Endometrial microvascular endothelial cells (primary cell): ENCODE data around the gene LAMC3. TPM values are rescaled to one million over a fixed set of nuclear protein-coding genes. Genes with fewer than 3 reads are reported as not detected.
"Not testable (repeated sequence)": the region's sequence is repeated elsewhere in the genome, so short reads cannot be mapped to it uniquely, and the experiment has no call there.

ENCODE experiments used
- in situ Hi-C: cut with HindIII; loops from 2 replicates; pipeline ENCODE4 v1.10.0; 2017; ENCODE audit warnings: low sequenced_read_pairs, low pct_unique_long_range_greater_than_20kb; ENCODE audit errors: inconsistent ontology term
- total RNA-seq: library from RNA; depleted of rRNA; stranded (reverse); fragments of >200 nt; gene quantifications from one replicate; pipeline ENCODE4 v1.2.3, GENCODE V29; 2015; ENCODE audit errors: inconsistent ontology term

Gene LAMC3
- total RNA-seq, 1 donor from 2014 or later: not detected

DNA sequence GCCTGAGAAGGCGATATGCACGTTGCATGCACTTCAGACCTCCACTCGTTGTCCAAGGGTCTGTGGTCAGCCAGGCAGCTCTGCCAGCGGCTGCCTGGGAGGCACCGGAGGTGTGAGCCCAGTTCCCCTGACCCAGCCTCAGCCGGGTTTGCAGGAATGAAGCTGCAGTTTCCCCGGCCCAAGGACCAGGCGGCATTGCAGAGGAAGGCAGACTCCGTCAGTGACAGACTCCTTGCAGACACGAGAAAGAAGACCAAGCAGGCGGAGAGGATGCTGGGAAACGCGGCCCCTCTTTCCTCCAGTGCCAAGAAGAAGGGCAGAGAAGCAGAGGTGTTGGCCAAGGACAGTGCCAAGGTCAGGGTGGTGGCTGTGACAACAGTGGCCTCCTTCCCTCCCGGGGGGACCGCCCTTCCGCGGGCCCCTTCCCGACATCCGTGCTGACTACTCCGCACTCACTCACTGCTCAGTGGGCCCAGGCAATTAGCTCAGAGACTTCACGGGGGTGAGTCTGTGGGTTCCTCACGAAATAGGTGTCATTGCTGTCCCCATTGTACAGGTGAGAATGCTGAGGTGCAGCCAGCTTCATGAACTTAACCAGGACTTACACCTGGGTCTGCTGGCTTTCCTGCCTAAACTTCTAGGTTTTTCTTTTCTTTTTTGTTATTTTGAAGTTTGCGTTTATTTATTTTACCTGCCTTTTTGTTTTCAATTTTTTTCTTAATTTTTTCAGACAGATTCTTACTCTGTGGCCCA, 76.6 kb downstream of the LAMC3 start:
- in situ Hi-C loops: no loop called here

- in situ Hi-C loops: no loop called here
Observed at GRCh38 chr9:131087354-131087893, 78.5 kb downstream of the LAMC3 start.

DNA sequence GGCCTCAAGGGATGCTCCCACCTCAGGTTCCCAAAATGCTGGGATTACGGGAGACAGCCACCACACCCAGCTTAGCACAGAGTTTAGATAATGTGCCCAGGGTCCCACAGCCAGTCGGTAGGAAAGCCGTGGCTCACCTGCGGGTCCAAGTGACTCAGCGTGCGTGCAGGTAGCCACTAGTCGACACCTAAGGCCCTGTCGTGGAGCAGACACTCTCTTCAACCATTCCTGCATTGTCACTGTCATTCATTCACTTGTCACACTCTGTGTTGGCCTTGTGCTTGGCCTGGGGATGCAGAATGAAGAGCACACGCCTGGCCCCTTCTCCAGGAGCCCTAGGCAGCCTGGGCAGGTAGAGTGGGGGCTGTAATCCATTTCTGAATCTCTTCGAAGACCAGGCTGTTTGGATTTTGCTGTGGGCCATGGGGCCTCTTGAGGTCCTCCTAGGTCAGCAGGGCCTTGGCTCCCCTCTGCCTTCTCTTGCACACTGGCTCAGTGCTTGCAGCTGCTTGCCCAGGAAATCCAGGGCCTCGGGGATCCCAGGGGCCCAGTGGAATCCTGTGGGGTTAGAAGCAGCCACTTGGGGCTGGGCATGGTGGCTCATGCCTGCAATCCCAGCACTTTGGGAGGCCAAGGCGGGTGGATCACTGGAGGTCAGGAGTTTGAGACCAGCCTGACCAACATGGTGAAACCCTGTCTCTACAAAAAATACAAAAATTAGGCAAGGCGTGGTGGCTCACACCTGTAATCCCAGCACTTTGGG, 81.2 kb downstream of the LAMC3 start:
- in situ Hi-C loops: no loop called here

DNA sequence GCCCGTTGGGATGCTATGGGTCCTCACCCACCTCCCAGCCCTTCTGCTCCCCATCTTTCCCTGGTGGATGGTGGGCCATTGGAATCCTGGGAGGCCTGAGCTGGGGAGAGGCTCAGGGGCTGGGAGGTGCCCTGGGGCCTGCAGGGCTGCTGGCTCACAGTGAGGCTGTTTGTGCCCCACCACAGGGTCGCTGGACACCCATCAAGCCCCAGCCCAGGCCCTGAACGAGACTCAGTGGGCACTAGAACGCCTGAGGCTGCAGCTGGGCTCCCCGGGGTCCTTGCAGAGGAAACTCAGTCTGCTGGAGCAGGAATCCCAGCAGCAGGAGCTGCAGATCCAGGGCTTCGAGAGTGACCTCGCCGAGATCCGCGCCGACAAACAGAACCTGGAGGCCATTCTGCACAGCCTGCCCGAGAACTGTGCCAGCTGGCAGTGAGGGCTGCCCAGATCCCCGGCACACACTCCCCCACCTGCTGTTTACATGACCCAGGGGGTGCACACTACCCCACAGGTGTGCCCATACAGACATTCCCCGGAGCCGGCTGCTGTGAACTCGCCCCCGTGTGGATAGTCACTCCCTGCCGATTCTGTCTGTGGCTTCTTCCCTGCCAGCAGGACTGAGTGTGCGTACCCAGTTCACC, 82.5 kb downstream of the LAMC3 start:
- in situ Hi-C loops: no loop called here

DNA sequence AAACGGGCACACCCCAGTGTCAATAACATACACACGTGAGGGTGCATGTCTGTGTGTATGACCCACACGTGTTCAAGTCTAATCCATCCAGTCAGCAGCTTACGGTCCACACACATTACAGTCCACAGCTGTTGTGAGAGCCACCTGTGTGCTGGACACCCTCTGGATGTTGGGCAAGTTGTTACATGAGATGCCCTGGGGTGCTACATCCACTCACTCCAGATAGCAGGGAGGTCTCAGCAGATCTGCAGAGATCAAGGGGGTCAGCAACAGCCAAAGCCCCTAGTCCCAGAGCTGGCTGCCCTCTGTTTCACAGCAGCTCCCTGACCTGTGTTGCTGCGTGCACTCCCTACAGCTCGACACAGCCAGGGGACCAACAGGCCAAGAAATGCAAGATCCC, 83.1 kb downstream of the LAMC3 start:
- in situ Hi-C loops: no loop called here

- in situ Hi-C loops: no loop called here
Observed at GRCh38 chr9:131092548-131093440, 83.8 kb downstream of the LAMC3 start.

DNA sequence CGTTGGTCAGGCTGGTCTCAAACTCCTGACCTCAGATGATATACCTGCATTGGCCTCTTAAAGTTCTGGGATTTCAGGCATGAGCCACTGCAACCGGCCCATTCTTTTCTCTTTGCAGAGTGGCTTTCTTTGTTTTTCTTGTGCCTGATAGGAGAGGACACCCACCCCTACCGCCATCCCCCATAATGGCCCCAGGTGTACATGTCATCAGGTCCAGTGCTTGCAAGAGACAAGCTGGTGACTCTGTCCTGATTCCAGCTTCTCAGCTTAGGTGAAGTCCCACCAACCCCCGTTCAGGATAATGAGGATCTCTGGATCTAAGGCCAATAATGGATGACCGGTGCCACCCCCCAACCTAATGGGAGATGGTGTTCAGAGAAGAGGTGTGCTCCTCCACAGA, 85.0 kb downstream of the LAMC3 start:
- in situ Hi-C loops: no loop called here

- in situ Hi-C loops: no loop called here
Observed at GRCh38 chr9:131094622-131095021, 85.6 kb downstream of the LAMC3 start.

DNA sequence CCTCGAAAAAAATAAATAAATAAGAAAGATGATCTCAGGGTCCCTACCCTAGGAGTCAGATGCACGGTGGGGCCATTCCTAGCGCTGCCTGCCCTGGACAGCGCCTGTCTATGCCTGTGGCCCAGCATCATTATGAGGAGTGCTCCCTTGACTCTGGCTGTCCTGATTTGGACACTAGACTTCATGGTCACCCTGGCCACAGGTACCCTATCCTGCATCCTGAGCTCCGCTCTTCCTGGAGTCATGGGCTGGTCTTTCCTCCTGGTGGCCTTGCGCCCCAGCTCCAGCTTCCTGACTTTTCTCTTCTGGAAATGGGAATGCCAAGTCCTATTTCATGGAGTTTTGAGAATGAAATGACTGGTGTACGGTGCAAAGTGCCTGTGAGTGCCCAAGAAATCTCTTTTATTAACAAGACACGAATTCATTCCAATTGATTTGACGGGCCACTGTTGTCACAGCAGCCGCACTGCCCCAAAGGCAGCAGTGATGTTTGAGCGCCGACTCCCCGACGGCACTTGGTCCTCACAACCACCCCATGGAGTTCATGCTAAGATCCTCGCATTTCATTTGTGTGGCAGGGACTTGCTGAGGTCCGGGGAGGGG, 86.8 kb downstream of the LAMC3 start:
- in situ Hi-C loops: no loop called here

DNA sequence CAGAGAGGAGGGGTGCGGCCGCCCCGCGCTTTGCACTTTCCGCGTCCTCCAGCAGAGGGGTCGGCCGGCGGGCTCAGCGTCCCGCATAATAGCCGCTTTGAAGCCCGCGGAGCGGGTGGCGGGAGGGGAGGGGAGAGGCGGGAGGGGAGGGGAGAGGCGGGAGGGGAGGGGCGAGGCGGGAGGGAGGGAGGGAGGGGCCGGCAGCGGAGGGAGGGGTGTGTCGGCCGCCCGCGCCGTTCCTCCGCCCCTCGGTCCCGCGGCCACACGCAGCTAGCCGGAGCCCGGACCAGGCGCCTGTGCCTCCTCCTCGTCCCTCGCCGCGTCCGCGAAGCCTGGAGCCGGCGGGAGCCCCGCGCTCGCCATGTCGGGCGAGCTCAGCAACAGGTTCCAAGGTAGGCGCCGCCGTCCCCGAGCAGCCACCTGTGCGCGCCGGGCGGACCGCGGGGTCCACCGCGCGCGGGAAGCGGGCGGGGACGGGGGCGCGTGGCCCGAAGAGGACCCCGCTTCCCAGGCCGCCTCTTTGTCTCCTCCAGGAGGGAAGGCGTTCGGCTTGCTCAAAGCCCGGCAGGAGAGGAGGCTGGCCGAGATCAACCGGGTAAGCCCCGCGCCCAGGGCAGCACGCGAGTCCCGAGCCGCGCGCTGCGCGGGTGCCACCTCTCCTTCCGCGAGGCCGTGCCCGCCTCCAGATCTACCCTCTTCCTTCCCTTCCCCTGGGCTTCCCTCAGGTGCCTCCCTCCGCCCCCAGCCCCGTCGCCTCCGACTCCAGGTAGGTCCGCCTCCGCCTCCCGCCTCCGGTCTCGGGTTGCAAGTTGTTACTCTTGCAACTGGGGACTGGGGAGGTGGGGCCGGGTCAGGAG, 87.5 kb downstream of the LAMC3 start, which contains the start of gene AIF1L:
TSS of gene AIF1L (plus strand) at position 263 of the 857 bp plus-strand sequence. CDS start at position 362, 99 bp downstream.
- in situ Hi-C loops: no loop called here

DNA sequence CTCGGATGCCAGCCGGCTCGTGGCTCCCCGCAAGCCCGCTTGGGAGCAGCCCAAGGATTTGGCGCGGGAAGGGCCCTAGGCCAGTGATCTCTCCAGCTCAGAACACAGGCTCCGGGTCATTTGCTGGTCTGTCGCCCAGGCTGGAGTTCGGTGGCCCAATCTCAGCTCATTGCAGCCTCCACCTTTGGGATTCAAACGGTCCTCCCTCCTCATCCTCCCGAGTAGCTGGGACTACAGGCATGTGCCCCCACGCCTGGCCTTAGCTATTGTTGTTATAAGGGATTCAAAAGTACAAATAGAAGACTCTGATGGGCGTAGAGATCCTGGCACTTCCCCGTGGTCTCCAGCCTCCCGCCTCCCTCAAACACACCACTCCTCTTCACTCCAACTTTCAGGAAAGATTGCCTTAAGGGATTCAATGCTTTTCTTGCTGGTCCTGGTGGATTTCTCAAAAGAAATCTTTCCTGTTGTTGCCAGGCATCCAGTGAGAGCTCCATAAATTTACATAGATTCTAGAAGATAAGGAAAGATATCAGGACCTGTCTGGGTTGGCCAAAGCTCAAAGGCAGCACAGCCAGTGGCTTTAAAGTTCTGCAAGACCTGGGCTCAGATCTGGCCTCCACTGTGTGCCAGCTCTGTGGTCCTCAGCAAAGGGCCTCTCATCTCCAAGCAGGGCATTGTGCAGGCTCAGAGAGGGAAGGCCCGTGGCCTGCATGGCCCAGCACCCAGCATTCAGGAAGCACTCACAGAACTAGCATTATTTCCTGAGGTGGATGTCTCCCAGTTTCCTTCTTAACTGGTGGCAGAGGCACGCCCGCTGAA, 88.4 kb downstream of the LAMC3 start:
- in situ Hi-C loops: no loop called here

- in situ Hi-C loops: no loop called here
Observed at GRCh38 chr9:131097948-131098278, 88.9 kb downstream of the LAMC3 start.

- in situ Hi-C loops: no loop called here
Observed at GRCh38 chr9:131098391-131099101, 89.6 kb downstream of the LAMC3 start.

DNA sequence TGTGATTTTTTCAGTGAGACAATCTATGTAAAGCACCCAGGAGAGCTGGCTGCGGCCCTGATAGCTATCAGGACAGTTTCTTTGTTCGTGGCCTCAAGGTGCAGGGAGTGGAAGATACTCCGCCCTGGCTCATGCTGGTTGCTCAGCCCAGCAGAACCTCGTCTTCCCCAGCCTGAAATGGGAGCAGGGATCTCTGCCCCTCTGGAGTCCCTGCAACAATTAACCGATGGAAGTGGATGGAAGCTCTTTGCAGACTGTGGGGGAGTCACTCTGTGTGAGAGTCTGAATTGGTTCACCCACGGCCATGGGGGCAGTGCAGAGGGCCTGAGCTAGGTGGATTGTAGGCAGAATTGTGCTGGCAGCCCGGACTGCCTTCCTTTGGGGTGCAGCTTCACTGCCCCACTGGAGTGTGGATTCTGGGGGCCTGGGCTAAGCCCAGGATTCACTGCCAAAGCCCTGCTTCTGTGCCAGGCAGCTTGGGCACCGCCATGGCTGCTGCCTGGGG, 90.2 kb downstream of the LAMC3 start:
- in situ Hi-C loops: no loop called here

DNA sequence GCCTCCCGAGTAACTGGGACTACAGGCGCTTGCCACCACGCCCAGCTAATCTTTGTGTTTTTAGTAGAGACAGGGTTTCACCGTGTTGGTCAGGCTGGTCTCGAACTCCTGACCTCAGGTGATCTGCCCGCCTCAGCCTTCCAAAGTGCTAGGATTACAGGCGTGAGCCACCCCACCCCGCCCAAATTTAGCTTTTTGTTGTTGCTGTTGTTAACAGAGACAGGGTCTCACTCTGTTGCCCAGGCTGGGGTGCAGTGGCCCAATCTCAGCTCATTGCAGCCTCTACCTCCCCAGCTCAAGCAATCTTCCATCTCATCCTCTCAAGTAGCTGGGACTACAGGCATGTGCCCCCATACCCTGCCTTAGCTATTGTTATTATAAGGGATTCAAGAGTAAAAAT, 90.9 kb downstream of the LAMC3 start:
- in situ Hi-C loops: not testable (repeated sequence)

DNA sequence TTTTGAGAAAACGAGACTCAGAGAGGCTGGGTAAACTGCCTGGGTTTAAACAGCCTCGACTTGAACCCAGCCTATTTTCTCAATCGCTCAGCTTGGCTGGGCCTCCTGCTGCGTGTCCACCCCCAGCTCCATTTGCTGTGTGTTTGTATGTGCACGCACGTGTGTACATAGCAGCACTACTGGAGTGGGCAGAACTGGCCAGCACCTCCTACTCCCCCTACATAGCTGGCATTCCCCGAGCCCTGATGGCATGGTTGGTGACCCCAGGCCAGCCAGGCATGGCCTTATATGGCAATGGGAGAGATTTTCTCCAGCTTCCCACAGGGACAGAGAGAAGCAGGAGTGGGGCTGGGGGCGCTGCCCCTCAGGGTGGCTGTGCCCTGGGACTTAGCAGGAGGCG, 91.5 kb downstream of the LAMC3 start:
- in situ Hi-C loops: no loop called here
